ENCODE measurements around the gene WDR88.
"Not testable (repeated sequence)": the region's sequence is repeated elsewhere in the genome, so short reads cannot be mapped to it uniquely, and the experiment has no call there.

Gene WDR88

GRCh38 chr19:33217881-33218280 is 86.0 kb downstream of the WDR88 start:
- H3K4me3 ChIP-seq (ENCODE audit: low read depth, low read length) = no peak overlapping the region
- TF ChIP-seq CTCF (IDR thresholded peaks at IDR 0.05; ENCODE audit: low read depth, low read length, missing control alignments) = no peak
- DNase-seq (ENCODE audit: low read depth) = no peak

- TF ChIP-seq CTCF (IDR thresholded peaks at IDR 0.05; ENCODE audit: low read depth, low read length, missing control alignments) = peak; percentile 28
- H3K4me3 ChIP-seq (ENCODE audit: low read depth, low read length) = no peak overlapping the region
- DNase-seq (ENCODE audit: low read depth) = no peak
These were observed 87.4 kb downstream of the WDR88 start for GRCh38 chr19:33219261-33219815.

GRCh38 chr19:33220115-33220514 is 88.2 kb downstream of the WDR88 start:
- no peak for DNase-seq (ENCODE audit: low read depth)
- H3K4me3 ChIP-seq (ENCODE audit: low read depth, low read length) = no peak overlapping the region
- no peak for TF ChIP-seq CTCF (IDR thresholded peaks at IDR 0.05; ENCODE audit: low read depth, low read length, missing control alignments)

- no peak for DNase-seq (ENCODE audit: low read depth)
- no peak overlapping the region for H3K4me3 ChIP-seq (ENCODE audit: low read depth, low read length)
- no peak for TF ChIP-seq CTCF (IDR thresholded peaks at IDR 0.05; ENCODE audit: low read depth, low read length, missing control alignments)
These were observed 88.8 kb downstream of the WDR88 start for GRCh38 chr19:33220735-33221134.

GRCh38 chr19:33221638-33222037 is 89.7 kb downstream of the WDR88 start:
- no peak for TF ChIP-seq CTCF (IDR thresholded peaks at IDR 0.05; ENCODE audit: low read depth, low read length, missing control alignments)
- no peak overlapping the region for H3K4me3 ChIP-seq (ENCODE audit: low read depth, low read length)
- DNase-seq (ENCODE audit: low read depth) = no peak

GRCh38 chr19:33222255-33222654 is 90.3 kb downstream of the WDR88 start:
- H3K4me3 ChIP-seq (ENCODE audit: low read depth, low read length); DNase-seq (ENCODE audit: low read depth): not testable (repeated sequence)

GRCh38 chr19:33224694-33225457 is 93.0 kb downstream of the WDR88 start:
- H3K4me3 ChIP-seq (ENCODE audit: low read depth, low read length) = no peak overlapping the region
- no peak for TF ChIP-seq CTCF (IDR thresholded peaks at IDR 0.05; ENCODE audit: low read depth, low read length, missing control alignments)
- DNase-seq (ENCODE audit: low read depth) = no peak

Data from GM12864 (cell line).